GM21737 (cell line): ENCODE measurements around the gene TPRN.

ENCODE experiments used
- ATAC-seq: cut with Tn5 transposase; IDR thresholded peaks from one replicate; pipeline ENCODE4 v1.9.1; 2021; ENCODE audit warnings: mild to moderate bottlenecking, moderate library complexity; ENCODE audit not compliant: unreplicated experiment

Gene TPRN

DNA sequence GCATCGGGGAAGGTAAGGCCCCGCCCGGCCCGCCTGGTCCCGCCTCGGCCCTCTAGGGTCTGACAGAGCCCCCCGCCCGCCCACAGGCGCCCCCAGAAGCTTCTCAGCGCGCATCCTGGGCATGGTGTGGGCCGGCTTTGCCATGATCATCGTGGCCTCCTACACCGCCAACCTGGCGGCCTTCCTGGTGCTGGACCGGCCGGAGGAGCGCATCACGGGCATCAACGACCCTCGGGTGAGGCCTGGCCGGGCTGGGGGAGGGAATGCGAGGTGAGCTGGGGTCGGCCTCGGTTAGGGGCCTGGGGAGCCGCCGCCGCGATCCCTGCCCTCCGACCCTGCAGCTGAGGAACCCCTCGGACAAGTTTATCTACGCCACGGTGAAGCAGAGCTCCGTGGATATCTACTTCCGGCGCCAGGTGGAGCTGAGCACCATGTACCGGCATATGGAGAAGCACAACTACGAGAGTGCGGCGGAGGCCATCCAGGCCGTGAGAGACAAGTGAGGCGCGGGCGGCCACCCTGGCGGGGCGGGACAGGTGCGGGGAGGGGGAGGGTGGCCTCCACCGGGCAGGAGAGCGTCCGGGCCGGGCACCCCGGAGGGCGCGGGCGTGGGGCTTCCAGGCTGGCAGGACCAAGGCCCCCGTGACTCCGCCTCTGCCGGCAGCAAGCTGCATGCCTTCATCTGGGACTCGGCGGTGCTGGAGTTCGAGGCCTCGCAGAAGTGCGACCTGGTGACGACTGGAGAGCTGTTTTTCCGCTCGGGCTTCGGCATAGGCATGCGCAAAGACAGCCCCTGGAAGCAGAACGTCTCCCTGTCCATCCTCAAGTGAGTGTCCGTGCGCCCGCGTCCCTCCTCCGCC is 37.8 kb downstream of the TPRN start:
- no peak for ATAC-seq

DNA sequence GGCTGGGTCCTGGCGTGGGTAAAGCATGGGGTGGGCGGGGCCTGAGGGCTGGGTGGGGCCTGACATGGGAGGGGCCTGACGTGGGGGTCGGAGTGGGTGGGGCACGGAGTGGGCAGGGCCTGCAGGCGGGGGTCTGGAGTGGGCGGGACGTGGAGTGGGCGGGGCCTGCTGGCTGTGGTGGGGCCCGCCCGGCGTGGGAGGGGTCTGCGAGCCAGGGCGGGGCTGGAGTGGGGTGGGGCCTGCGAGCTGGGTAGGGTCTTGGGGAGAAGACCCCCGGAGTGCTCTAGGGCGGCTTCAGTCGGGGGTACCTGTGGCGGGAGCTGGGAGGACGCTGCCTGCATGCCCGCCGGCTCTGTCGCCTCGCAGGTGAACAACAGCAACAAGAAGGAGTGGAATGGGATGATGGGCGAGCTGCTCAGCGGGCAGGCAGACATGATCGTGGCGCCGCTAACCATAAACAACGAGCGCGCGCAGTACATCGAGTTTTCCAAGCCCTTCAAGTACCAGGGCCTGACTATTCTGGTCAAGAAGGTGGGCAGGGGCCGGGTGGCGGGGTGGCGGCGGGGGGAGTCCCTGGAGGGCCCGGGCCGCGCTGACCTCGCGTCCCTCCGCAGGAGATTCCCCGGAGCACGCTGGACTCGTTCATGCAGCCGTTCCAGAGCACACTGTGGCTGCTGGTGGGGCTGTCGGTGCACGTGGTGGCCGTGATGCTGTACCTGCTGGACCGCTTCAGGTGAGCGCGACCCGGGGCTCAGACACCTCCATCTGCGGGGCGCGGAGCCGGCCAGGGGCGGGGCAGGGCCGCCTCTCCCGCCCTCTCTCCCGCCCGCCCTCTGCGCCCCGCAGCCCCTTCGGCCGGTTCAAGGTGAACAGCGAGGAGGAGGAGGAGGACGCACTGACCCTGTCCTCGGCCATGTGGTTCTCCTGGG is 38.7 kb downstream of the TPRN start:
- ATAC-seq, result no peak

DNA sequence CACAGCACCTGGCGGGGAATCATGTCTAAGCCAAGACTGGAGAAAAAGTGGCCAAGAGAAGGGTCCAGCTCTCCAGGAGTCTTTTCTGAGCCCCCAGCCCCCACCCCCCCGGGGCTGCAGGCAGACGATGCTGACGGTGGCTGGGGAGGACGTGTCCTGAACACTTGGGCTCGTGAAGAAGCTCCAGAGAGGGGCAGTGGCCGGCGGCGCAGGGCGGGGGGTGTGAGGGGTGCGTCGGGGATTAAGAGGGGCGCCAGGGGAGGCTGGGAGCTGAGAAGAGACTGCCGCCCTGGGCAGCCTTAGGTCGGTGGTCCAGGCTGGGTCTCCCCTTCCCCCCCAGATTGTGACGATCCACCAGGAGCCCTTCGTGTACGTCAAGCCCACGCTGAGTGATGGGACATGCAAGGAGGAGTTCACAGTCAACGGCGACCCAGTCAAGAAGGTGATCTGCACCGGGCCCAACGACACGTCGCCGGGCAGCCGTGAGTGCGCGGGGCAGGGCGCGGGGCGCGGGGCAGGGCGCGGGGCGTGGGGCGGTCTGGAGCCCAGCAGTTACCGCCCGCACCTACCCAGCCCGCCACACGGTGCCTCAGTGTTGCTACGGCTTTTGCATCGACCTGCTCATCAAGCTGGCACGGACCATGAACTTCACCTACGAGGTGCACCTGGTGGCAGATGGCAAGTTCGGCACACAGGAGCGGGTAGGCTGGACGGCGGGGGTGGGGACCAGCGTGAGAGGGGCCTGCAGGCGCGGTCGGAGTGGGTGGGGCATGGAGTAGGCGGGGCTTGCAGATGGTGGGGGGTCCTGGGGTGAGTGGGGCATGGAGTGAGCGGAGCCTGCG is 39.6 kb downstream of the TPRN start:
- ATAC-seq, result no peak

DNA sequence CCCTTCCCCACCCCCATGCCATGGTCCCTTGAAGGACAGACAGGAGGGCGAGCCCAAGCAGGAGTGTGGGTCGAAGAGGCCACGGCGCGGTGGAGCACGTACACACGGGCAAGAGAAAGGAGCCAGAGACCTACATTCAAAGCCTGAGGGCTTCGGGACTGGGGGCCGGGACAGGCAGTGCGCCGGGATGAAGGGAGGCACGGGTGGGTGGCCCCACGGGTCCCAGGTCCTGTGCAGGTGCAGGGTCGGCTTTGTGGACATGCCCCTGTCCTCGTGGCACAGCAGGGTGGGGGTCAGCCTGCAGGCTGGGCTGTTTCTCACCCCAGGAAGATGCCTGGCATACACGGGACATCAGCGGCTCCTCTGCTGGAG is 40.5 kb downstream of the TPRN start:
- ATAC-seq, result no peak

DNA sequence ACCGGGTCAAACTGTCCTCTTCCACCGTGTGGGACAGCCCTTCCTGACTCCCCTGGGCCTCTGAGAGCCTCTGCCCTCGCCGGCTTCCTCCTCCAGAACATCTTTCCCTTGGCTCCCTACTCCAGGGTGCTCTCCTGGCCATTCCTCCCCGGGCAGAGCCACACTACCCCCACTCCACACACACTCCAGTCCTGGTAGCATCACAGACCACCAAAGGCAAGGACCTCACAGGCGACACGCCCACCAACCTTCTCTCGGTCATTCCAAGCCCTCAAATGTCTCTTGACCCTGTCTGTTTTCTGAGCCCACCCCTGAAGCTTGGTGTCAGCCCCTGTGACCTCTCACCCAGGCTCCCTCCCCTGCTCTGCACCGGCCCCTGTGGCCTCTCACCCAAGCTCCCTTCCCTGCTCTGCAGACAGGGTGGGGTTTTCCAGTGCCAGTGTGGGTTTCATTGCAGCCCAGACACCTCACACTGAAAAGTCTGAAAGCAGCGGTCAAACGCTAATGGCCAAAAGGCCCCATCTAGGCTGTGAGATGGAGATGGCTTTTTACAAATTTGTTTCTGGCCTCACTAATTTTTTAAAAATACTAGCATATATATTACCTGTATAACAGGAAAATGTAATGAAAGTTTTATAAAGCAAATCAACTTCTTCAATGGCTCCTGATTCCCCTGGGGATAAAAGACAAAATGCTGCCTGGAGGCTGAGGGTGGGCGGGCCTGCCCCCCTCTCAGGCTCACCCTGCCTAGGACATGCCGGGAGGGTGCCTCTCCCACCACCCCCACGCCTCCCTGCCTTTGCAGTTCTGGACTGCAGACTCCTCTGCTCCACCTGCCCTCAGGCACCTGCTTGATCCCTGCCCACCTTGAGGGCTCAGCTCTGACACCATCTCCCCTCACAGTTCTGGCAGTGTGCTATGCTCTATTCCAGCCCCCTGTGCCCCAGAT is 41.2 kb downstream of the TPRN start:
- ATAC-seq, result no peak

DNA sequence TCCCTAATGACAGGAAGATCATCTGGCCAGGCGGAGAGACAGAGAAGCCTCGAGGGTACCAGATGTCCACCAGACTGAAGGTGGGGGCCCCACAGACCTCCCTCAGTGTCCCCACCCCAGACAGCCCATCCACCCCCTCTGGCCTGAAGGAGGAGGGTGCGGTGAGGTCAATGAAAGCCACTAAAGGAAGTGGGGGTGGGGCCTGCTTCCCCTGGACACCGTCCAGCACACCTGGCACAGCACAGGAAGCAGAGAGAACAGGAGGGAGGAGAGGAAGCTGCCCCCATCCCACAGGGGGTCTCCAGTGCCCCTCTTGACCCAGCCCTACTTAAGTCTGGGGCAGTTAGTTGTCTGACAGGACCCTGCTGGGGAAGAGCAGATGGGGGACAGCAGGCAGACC is 41.9 kb downstream of the TPRN start:
- ATAC-seq, result no peak

DNA sequence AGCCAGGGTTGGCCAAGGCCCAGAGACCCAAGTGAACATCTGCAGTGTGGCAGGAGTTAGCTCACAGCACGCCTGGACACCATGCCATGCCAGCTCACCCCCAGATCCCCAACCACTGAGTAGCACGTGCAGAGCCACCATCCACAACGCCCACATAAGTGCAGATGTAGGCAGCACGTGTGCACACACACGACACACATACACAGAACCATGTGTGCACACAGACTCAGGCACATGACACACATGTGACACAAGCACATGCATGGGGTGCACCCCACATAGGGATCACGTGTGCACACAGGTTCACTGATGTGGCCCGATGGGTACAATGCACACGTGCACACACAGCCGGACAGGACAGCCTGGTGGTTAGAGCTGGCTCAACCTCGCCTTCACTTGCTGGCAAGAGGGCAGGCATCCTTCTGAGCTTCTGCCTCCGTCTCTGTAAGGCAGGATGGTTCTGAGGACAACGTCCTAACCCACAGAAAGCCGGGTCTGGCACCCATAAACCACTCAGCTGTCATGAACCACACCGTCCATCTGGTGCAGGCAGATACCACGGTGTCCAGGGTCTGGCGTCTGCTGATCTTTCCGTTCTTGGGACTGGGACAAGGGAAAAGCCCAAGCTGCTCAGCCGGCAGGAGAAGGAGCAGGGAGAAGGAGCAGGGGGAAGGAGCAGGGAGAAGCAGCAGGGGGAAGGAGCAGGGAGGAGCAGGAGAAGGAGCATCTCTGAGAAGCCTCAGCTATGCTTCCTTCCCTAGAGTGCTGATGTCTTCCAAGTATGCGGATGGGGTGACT is 42.7 kb downstream of the TPRN start:
- no peak for ATAC-seq

DNA sequence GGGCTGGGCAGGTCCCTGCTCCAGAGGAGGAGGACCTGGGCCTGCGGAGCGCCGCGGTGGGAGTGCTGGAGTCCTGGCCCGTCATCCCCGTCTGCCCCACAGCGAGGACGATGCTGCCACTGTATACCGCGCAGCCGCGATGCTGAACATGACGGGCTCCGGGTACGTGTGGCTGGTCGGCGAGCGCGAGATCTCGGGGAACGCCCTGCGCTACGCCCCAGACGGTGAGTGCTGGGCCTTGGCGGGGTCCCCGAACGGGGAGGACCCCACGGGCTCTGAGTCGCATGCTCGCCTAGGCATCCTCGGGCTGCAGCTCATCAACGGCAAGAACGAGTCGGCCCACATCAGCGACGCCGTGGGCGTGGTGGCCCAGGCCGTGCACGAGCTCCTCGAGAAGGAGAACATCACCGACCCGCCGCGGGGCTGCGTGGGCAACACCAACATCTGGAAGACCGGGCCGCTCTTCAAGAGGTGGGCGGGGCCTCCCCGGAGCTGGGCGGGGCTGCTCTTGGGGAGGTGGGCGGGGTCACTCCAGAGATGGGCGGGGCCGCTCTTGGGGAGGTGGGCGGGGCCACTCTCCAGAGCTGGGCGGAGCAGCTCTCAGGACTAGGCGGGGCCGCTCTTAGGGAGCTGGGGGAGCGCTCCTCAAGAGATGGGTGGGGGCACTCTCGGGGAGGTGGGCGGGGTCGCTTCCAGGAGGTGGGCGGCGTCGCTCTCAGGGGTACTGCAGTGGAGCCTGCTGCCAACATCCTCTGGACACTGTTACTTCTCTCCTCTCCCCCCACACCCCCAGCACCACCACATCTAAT is 43.8 kb downstream of the TPRN start:
- ATAC-seq, result no peak

DNA sequence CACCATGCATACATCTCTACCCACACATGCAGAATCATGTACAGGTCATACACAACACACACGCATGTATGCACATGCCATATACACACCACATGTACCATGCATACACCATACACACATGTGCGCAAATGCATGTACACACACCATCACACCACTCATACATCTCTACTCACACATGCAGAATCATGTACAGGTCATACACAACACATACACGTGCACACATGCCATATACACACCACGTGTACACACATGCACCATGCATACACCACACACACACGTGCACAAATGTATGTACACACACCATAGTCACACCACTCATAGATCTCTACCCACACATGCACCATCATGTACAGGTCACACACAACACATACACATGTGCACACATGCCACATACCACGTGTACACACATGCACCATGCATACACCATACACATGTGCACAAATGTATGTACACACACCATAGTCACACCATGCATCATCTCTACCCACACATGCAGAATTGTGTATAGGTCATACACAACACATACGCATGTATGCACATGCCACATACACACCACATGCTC is 47.6 kb downstream of the TPRN start:
- no peak for ATAC-seq

DNA sequence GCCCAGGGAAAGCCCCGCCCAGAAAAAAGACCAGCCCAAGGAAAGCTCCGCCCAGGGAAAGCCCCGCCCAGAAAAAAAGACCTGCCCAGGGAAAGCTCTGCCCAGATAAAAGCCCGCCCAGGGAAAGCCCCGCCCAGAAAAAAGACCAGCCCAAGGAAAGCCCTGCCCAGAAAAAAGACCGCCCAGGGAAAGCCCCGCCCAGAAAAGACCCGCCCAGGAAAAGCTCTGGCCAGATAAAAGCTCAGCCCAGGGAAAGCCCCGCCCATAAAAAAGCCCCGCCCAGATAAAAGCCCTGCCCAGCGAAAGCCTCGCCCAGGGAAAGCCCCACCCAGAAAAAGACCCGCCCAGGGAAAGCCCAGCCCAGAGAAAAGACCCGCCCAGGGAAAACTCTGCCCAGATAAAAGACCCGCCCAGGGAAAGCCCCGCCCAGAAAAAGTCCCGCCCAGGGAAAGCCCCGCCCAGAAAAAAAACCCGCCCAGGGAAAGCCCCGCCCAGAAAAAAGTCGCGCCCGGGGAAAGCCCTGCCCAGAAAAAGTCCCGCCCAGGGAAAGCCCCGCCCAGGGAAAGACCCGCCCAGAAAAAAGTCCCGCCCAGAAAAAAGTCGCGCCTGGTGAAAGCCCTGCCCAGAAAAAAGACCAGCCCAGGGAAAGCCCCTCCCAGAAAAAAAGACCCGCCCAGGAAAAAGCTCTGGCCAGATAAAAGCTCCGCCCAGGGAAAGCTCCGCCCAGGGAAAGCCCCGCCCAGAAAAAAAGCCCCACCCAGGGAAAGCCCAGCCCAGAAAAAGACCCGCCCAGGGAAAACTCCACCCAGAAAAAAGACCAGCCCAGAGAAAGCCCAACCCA is 49.7 kb downstream of the TPRN start:
- ATAC-seq, result peak; percentile 42

DNA sequence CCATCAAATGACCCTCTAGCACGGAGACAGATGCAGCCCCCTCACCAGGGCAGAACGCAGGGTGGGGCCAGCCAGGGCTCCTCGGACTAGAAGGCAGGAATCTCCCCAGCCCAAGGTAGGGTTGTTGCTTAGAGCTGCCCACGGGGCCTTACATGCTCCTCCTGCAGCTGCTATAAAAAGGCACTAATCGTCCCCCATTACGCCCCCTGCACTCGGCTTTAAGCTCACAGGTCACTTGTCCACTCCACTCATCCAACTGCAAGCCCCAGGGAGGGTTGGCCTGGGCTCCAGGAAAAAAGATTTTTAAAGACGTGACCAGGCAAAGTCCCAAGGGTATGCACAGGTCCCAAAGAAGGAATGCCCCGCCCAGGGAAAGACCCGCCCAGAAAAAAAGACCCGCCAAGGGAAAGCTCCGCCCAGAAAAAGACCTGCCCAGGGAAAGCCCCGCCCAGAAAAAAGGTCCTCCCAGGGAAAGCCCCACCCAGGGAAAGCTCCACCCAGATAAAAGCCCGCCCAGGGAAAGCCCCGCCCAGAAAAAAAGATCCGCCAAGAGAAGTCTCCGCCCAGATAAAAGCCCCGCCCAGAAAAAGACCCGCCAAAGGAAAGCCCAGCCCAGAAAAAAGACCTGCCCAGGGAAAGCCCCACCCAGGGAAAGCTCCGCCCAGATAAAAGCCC is 50.5 kb downstream of the TPRN start:
- peak; percentile 20 for ATAC-seq

DNA sequence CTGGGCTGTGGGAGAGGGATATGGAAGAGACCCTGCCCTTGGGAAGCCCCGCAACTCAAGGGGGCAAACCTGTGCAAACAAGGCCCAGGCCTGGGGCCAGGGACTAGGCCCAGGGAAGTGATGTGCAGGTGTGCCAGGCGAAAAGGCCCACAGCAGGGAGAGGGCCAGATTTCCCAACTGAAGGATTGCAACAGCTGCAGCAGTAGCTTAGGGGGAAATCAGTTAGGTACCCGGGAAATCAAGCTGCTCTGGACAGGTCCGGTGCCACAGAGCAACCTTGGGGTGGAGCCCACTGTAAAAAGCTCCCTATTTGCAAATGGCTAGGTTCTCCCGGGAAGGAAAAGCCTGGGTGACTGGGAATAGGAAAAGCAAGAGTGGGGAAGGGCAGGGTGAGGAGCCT is 51.2 kb downstream of the TPRN start:
- ATAC-seq, result no peak

DNA sequence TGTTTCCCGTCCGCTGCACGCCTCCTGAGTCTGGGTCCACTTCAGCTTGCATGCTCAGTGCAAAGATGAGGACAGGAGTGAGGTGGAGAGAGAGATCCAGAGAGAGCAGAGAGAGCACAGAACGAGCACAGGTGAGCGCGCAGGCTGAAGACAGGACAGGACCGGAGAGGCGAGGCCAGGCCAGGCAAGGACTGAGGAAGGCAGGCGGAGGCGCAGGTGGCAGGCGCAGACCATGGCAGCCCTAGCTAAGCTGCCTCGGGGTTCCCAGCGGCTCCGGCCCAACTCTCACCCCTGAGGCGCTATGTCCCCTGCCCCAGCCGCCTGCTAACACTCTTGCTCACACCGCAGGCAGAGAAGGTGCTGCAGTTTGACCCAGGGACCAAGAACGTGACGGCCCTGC is 51.9 kb downstream of the TPRN start:
- no peak for ATAC-seq

DNA sequence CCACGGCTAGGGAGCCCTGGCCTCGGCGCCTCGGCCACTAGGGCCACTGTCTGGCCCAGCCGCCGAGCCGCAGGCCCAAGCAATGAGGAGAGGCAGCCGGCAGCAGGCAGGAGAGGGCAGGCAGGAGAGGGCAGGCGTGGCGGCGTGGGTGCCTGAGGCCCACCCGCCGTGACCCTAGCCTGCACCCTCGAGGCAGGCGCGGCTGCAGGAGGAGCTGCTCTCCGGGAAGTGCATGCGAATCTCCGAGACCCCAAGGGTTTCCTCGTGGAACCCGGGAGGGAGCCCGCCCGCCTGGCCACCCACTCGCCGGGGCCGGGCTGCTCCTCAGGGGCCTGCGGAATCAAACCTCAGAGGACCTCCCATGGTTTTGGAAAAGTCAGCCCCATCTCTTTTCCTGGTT is 52.3 kb downstream of the TPRN start:
- no peak for ATAC-seq

DNA sequence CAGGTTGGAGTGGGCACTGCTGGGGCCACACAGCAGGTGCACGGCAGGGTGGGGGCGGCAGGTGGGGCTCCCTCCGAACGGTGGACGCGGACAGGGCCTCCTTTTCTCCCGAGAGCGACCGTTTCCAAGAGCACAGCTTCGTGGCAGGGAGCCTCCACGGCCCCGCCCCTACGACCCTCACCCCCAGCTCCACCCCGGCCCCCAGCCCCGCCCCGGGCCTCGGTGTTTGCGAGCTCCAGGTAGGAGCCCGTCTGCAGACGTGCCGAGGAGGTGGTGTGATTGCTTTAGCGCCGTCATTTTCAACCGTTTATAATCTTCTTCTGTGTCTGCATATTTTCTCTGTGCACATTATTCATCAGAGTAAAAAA is 52.8 kb downstream of the TPRN start:
- no peak for ATAC-seq

DNA sequence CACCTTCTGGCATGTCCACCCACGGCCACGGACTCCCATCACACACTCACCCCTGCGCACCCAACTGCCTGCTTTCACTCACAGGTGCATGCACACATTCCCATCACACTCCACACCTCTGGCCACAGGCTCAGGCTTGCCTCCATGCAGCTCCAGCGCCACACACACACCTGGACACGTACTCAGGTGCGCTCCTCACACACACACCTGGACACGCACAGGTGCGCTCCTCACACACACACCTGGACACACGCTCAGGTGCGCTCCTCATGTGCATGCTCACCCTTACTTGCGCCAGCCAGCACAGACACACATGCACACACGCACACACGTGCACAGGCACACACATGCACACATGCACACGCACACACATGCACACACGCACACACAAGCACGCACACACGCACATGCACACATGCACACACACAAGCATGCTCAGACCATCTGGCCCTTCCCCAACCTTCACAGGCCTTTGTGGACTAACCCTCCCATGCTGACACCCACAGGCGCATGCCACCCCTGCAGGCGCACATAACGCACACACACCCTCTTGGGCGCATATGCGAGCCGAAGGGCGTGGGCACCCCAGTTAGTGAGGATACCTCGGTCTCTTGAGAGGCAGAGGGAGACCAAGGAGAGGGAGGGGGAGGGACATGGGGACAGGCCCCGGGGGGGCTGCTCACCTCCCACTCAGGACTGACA is 53.3 kb downstream of the TPRN start:
- ATAC-seq, result no peak
